Hematopoietic multipotent progenitor cell treated with erythropoietin and hydrocortisone succinate and interleukin-3 and kit ligand, for 6 days (in vitro differentiated cells): ENCODE results near the gene FBLN1.
"Not testable (repeated sequence)": the region's sequence is repeated elsewhere in the genome, so short reads cannot be mapped to it uniquely, and the experiment has no call there.

Experiments used
- DNase-seq: peaks from one replicate; pipeline ENCODE4 v3.0.0-alpha.2; 2015

The FBLN1 gene

GRCh38 chr22:45502215-45503049, at the start of gene FBLN1:
TSS of gene FBLN1 (plus strand) at chr22:45502883. CDS start at chr22:45502986, 103 bp downstream.
- no peak for DNase-seq

- no peak for DNase-seq
Measured at GRCh38 chr22:45453764-45454163, 48.9 kb upstream of the FBLN1 start.

GRCh38 chr22:45454275-45454674, 48.4 kb upstream of the FBLN1 start:
- no peak for DNase-seq

GRCh38 chr22:45455212-45455611, 47.5 kb upstream of the FBLN1 start:
- no peak for DNase-seq

- DNase-seq = no peak
Measured at GRCh38 chr22:45455621-45456020, 47.1 kb upstream of the FBLN1 start.

- no peak for DNase-seq
Measured at GRCh38 chr22:45456811-45457210, 45.9 kb upstream of the FBLN1 start.

GRCh38 chr22:45458532-45458931, 44.2 kb upstream of the FBLN1 start:
- DNase-seq = no peak

- DNase-seq = no peak
Measured at GRCh38 chr22:45459235-45459634, 43.4 kb upstream of the FBLN1 start.

GRCh38 chr22:45460288-45461109, 42.2 kb upstream of the FBLN1 start:
- DNase-seq = no peak

- DNase-seq = peak; percentile 65
Measured at GRCh38 chr22:45462034-45462655, 40.5 kb upstream of the FBLN1 start.

GRCh38 chr22:45463691-45464090, 39.0 kb upstream of the FBLN1 start:
- not testable (repeated sequence) for DNase-seq

- DNase-seq = no peak
Measured at GRCh38 chr22:45465633-45466032, 37.0 kb upstream of the FBLN1 start.

GRCh38 chr22:45468872-45469271, 33.8 kb upstream of the FBLN1 start:
- no peak for DNase-seq

- no peak for DNase-seq
Measured at GRCh38 chr22:45469281-45470073, 33.2 kb upstream of the FBLN1 start.

GRCh38 chr22:45470871-45471270, 31.8 kb upstream of the FBLN1 start:
- no peak for DNase-seq

- no peak for DNase-seq
Measured at GRCh38 chr22:45472426-45472825, 30.3 kb upstream of the FBLN1 start.

GRCh38 chr22:45473626-45474237, 29.0 kb upstream of the FBLN1 start:
- DNase-seq = no peak

- DNase-seq = no peak
Measured at GRCh38 chr22:45475063-45475747, 27.5 kb upstream of the FBLN1 start.

GRCh38 chr22:45475851-45476514, 26.7 kb upstream of the FBLN1 start:
- DNase-seq = no peak

GRCh38 chr22:45476814-45477213, 25.9 kb upstream of the FBLN1 start:
- DNase-seq = no peak
